Left renal pelvis (tissue), 4 donors: ENCODE measurements around the gene KIAA1210. TPM values are rescaled to one million over a fixed set of nuclear protein-coding genes. Genes with fewer than 3 reads are reported as not detected.
A peak's percentile ranks its signal among the peaks of the same experiment; 100 is the strongest.
"Not testable (repeated sequence)": the region's sequence is repeated elsewhere in the genome, so short reads cannot be mapped to it uniquely, and the experiment has no call there.

Experiments used
- DNase-seq, 4 donors: peaks; one replicate each; pipeline ENCODE4 v3.0.0-alpha.2; 2013; ENCODE audit warnings: low read depth in 4 of 4, low spot score in 3 of 4
- polyA plus RNA-seq, 4 donors: library from polyadenylated mRNA; unstranded; fragments of 120-200 nt; gene quantifications; one replicate each; pipeline ENCODE4 v1.2.1, GENCODE V29; 2013; ENCODE audit not compliant: insufficient read length in 4 of 4

The KIAA1210 gene
- polyA plus RNA-seq, 4 donors, result 1.3 to 10.6 (median 2.8) TPM

DNA sequence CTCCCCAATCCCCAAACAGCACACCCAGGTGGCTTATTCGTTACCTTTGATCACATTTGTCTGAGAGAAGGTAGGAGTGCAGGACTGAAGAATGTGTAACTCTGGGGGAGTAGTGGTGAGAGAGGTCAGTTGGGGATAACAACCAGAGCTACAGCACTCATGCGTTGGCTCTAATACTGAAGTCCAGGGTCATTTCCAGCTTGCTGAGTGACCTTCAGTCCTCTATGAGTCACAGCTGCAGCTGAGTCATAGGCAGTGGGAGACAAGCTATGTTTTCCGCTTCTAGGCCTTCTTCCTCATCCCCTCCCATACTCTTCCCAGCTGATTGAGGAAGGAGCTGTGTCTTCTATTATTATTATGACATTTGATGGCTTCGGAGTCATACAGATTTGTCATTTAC lies 86.4 kb downstream of the KIAA1210 start:
- peak in 1 of 4 donors; percentile 2 for DNase-seq

DNA sequence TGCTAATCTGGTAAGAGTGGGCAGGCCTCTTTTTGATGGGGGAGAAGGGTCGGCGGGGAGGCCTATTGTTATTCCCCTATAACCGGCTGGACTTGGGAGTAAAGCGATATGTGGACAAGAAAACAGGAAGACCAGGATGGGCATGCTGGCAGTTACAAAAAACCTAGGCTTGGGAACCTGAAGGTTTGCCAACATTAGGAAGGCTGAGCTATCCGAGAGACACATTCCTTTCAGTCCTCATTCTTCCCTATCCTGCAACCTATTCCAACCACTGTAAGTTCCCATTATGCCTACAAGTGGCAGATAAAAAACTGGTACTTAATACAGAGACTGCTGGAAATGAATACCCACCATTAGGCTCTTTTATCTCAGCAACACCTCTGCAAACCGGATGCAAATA lies 87.2 kb downstream of the KIAA1210 start:
- DNase-seq, result no peak

DNA sequence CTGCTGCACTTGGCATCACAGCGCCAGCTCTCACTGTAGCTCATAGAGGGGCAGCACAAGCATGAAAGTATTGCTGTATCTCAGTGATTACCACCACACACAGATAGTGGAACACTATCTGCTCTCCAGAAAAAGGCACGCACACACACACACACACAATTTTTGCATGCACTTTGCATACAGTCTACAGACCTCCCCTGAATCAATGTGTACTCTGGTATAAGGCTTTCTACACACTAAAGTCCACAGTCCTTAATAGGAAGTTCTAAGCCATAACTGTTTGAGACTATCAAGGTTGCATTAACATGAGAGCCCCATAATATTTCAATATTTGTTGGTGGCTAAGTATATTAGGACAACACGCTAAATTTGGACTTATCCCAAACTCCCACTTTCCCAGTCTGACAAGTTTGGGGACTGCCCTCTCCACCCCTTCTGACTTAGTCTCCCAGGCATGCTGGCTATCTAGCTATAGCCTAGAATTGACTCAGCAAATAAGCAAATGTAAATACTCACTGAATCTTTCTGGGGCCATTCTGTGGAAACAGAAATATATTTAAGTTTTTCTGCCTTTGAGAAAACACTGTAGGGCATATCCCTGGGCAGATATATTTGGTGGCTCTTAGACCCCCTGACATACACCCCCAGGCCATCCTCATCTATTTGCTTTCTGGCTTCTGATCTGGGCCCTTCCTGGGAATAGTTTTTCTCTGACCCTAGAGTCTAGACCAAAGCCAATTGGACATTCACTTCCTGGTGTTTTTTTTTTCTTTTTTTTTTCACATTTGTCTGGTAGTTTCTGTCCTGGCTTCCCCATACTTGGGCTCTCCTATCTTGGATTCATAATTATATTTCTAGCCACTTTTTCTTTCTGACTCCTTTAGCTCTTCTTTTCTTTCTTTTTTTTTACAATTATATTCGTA lies 91.2 kb downstream of the KIAA1210 start:
- no peak for DNase-seq

DNA sequence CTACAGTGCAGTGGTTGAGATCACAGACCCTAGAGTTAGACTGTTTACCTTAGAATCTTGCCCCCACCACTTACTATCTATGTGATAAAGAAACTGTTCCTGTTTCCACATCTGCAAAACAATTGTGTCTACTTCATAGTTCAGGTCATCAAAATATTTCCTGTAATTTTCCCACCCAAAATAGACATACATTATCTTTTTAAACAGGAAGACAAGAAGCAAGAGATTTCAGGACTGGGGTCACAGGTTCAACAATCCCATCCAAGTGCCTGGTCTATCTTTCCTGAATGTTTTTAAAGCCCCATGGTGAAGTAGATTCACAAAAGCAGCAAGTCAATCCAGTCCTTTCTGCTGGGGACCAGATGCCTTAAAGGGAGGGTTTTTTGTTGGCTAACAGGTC lies 96.6 kb downstream of the KIAA1210 start:
- DNase-seq, result no peak

DNA sequence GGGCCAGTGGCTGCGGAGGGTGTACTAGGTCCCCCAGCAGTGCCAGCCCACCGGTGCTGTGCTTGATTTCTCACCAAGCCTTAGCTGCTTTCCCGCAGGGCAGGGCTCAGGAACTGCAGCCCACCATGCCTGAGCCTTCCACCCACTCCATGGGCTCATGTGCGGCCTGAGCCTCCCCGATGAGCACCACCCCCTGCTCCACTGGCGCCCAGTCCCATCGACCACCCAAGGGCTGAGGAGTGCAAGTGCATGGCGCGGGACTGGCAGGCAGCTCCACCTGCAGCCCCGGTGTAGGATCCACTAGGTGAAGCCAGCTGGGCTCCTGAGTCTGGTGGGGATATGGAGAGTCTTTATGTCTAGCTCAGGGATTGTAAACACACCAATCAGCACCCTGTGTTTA lies 98.0 kb downstream of the KIAA1210 start:
- DNase-seq, result not testable (repeated sequence)

DNA sequence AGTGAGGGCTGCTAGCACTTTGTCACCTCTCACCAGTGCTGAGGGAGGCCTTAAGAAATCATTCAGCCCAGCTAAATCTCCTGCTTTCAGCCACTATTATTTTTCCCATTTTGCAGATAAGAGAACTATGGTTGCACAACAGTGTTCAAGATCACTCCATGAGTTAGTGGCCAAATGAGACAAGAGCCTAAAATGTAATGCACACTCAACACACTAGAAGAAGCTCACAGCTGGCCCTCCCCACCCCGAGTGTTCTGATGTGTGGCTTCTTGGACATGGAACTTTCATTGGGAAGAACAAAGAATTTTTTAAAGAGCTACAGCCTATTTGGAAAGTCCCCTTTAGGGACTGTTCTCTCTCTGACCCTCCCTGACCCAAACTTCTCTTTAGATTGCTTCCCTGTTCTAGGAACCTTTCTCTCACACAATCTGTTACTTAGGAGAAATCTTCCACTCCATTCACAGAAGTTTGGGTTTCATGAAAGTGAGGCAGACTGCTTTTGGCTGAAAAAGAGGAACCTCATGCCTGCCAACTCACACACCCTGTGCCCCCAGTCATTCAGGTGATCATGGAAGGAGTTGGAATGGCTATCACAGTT lies 98.8 kb downstream of the KIAA1210 start:
- DNase-seq, result no peak

Other genes starting within 250 kb of the KIAA1210 start
- 1 to 10 TPM in 3 of 4 donors, under 1 TPM in 1; 0.79 to 1.6 (median 1.1) TPM for gene LONRF3, start 153.2 kb downstream of the KIAA1210 start, polyA plus RNA-seq
- gene CT47C1, start 54.8 kb downstream of the KIAA1210 start, polyA plus RNA-seq, result not detected
- 100 to 1,000 TPM; 251 to 492 (median 304) TPM for gene PGRMC1, start 108.5 kb upstream of the KIAA1210 start, polyA plus RNA-seq